HepG2 (cell line): Measurements from ENCODE around the gene RASSF4. TPM values are rescaled to one million over a fixed set of nuclear protein-coding genes. Genes with fewer than 3 reads are reported as not detected.

ENCODE experiments used
- ARNT ChIP-seq: fragments of 450-650 bp; IDR thresholded peaks from 2 replicates; pipeline ENCODE4 v1.6.1; 2017
- DPF2 ChIP-seq: sonication (generic); formaldehyde crosslinking; IDR thresholded peaks from 2 replicates; pipeline ENCODE4 v1.4.0; 2020; ENCODE audit warnings: mild to moderate bottlenecking, low read depth, missing genetic modification reagents, borderline replicate concordance
- FIP1L1 ChIP-seq: fragments of 200-400 bp; formaldehyde crosslinking; IDR thresholded peaks from 2 replicates; pipeline ENCODE4 v1.6.1; 2018; ENCODE audit warnings: low read depth, mild to moderate bottlenecking, low read length, moderate library complexity, borderline replicate concordance; ENCODE audit not compliant: insufficient read depth
- FOSL1 ChIP-seq: sonication (generic); formaldehyde crosslinking; IDR thresholded peaks from 2 replicates; pipeline ENCODE4 v1.9.0; 2021; ENCODE audit warnings: missing genetic modification reagents, borderline replicate concordance
- FOXJ3 ChIP-seq: sonication (generic); formaldehyde crosslinking; IDR thresholded peaks from 2 replicates; pipeline ENCODE4 v1.4.0; 2020; ENCODE audit warnings: missing genetic modification reagents, mild to moderate bottlenecking, borderline replicate concordance
- GATA4 ChIP-seq: sonication (generic); IDR thresholded peaks from 2 replicates; pipeline ENCODE4 v1.6.1; 2016; ENCODE audit warnings: antibody characterized with exemption, low read depth, borderline replicate concordance
- HES4 ChIP-seq: sonication (generic); formaldehyde crosslinking; IDR thresholded peaks from 2 replicates; pipeline ENCODE4 v1.9.0; 2021; ENCODE audit warnings: mild to moderate bottlenecking, missing genetic modification reagents, borderline replicate concordance
- JARID2 ChIP-seq: sonication (generic); formaldehyde crosslinking; IDR thresholded peaks from 2 replicates; pipeline ENCODE4 v1.8.1; 2023; ENCODE audit warnings: missing genetic modification reagents, inconsistent platforms; ENCODE audit not compliant: insufficient replicate concordance
- KLF13 ChIP-seq: sonication (generic); formaldehyde crosslinking; IDR thresholded peaks from 2 replicates; pipeline ENCODE4 v1.4.0; 2020; ENCODE audit warnings: mild to moderate bottlenecking, missing genetic modification reagents
- MAFF ChIP-seq: IDR thresholded peaks from 2 replicates; pipeline ENCODE4 v1.6.1; 2011; ENCODE audit warnings: low read depth, low read length, improper control_type of control experiment
- NCOA1 ChIP-seq: sonication (generic); formaldehyde crosslinking; IDR thresholded peaks from 2 replicates; pipeline ENCODE4 v1.9.0; 2021; ENCODE audit warnings: missing genetic modification reagents
- NR2F1 ChIP-seq, 2 experiments: fragments of 450-650 bp in 1 of 2; formaldehyde crosslinking in 1 of 2; IDR thresholded peaks; 2 replicates each; pipeline versions ENCODE4 v1.5.0 to v1.6.1; 2016 to 2020; ENCODE audit warnings: mild to moderate bottlenecking in 1 of 2, missing compliant biosample characterization in 1 of 2, missing genetic modification reagents in 1 of 2, moderate library complexity in 1 of 2
- PPARG ChIP-seq: conservative IDR thresholded peaks from 2 replicates; pipeline ENCODE4 v1.6.1; 2016; ENCODE audit warnings: missing biosample characterization, missing genetic modification reagents
- REL ChIP-seq: sonication (generic); formaldehyde crosslinking; conservative IDR thresholded peaks from 2 replicates; pipeline ENCODE4 v1.8.0; 2022; ENCODE audit warnings: mild to moderate bottlenecking, missing genetic modification reagents, moderate library complexity
- SIN3A ChIP-seq: IDR thresholded peaks from 2 replicates; pipeline ENCODE4 v1.6.1; 2011; ENCODE audit warnings: low read depth, mild to moderate bottlenecking, control low read depth, low read length, borderline replicate concordance
- SMAD9 ChIP-seq: sonication (generic); formaldehyde crosslinking; IDR thresholded peaks from 2 replicates; pipeline ENCODE4 v1.5.1; 2020; ENCODE audit warnings: mild to moderate bottlenecking, missing genetic modification reagents
- SRSF1 ChIP-seq: fragments of 200-400 bp; formaldehyde crosslinking; optimal IDR thresholded peaks from 2 replicates; pipeline ENCODE3; 2017; ENCODE audit warnings: mild to moderate bottlenecking, low read depth, low read length, moderate library complexity
- ZBTB7A ChIP-seq: sonication (generic); formaldehyde crosslinking; IDR thresholded peaks from 2 replicates; pipeline ENCODE4 v1.8.0; 2022; ENCODE audit warnings: mild to moderate bottlenecking, missing genetic modification reagents
- ZFP62 ChIP-seq: sonication (generic); formaldehyde crosslinking; IDR thresholded peaks from 2 replicates; pipeline ENCODE4 v1.4.0; 2020; ENCODE audit warnings: missing genetic modification reagents
- ZFP90 ChIP-seq: sonication (generic); formaldehyde crosslinking; IDR thresholded peaks from 2 replicates; pipeline ENCODE4 v1.8.0; 2022; ENCODE audit warnings: missing genetic modification reagents, mild to moderate bottlenecking, inconsistent platforms, borderline replicate concordance
- ZKSCAN1 ChIP-seq: fragments of 150-350 bp; IDR thresholded peaks from 2 replicates; pipeline ENCODE4 v1.6.1; 2014; ENCODE audit warnings: low read length
- ZMYM2 ChIP-seq: sonication (generic); formaldehyde crosslinking; IDR thresholded peaks from 2 replicates; pipeline ENCODE4 v1.8.0; 2022; ENCODE audit warnings: mild to moderate bottlenecking, missing genetic modification reagents
- ZNF124 ChIP-seq: sonication (generic); formaldehyde crosslinking; IDR thresholded peaks from 2 replicates; pipeline ENCODE4 v1.4.0; 2020; ENCODE audit warnings: missing genetic modification reagents
- ZNF350 ChIP-seq: sonication (generic); formaldehyde crosslinking; IDR thresholded peaks from 2 replicates; pipeline ENCODE4 v1.4.0; 2020; ENCODE audit warnings: mild to moderate bottlenecking, low read depth, missing genetic modification reagents, borderline replicate concordance
- ZNF543 ChIP-seq: sonication (generic); formaldehyde crosslinking; IDR thresholded peaks from 2 replicates; pipeline ENCODE4 v1.4.0; 2020; ENCODE audit warnings: mild to moderate bottlenecking, missing genetic modification reagents
- ZSCAN30 ChIP-seq: sonication (generic); formaldehyde crosslinking; IDR thresholded peaks from 2 replicates; pipeline ENCODE4 v1.5.0; 2020; ENCODE audit warnings: mild to moderate bottlenecking, missing genetic modification reagents
- polyA plus RNA-seq, 8 experiments: library from polyadenylated mRNA; depleted of rRNA in 3 of 8; stranded (reverse) in 7 of 8; unstranded in 1 of 8; fragments of >200 nt; fragmentation: Illumina TruSeq in 4 of 8; extraction: Trizol in 4 of 8; gene quantifications; 2 replicates each; pipeline versions ENCODE4 v1.2.1 to v1.2.3, GENCODE V29; 2011 to 2016; ENCODE audit warnings: low read depth in 4 of 8, missing spikeins in 1 of 8, mixed read lengths in 1 of 8; ENCODE audit not compliant: insufficient read depth in 1 of 8
- total RNA-seq, 5 experiments: library from RNA; depleted of rRNA; stranded (reverse); fragments of >200 nt; fragmentation: Illumina TruSeq; extraction: Trizol; gene quantifications; 2 replicates each; pipeline ENCODE4 v1.2.3, GENCODE V29; 2016; ENCODE audit warnings: low read depth in 1 of 5
- TF ChIP-seq, protein P1 (sequence below): sonication (generic); formaldehyde crosslinking; IDR thresholded peaks from 2 replicates; pipeline ENCODE4 v1.4.0; 2020; ENCODE audit warnings: missing genetic modification reagents
- TF ChIP-seq, protein P2 (sequence below): sonication (generic); formaldehyde crosslinking; IDR thresholded peaks from 2 replicates; pipeline ENCODE4 v1.5.1; 2020; ENCODE audit warnings: mild to moderate bottlenecking, missing genetic modification reagents, borderline replicate concordance

The RASSF4 gene
- total and polyA plus RNA-seq, 2 of the 13 experiments (the other 11 are each of a cell fraction or from before 2014, with no cell fraction given) = 34.0 to 51.7 TPM

DNA sequence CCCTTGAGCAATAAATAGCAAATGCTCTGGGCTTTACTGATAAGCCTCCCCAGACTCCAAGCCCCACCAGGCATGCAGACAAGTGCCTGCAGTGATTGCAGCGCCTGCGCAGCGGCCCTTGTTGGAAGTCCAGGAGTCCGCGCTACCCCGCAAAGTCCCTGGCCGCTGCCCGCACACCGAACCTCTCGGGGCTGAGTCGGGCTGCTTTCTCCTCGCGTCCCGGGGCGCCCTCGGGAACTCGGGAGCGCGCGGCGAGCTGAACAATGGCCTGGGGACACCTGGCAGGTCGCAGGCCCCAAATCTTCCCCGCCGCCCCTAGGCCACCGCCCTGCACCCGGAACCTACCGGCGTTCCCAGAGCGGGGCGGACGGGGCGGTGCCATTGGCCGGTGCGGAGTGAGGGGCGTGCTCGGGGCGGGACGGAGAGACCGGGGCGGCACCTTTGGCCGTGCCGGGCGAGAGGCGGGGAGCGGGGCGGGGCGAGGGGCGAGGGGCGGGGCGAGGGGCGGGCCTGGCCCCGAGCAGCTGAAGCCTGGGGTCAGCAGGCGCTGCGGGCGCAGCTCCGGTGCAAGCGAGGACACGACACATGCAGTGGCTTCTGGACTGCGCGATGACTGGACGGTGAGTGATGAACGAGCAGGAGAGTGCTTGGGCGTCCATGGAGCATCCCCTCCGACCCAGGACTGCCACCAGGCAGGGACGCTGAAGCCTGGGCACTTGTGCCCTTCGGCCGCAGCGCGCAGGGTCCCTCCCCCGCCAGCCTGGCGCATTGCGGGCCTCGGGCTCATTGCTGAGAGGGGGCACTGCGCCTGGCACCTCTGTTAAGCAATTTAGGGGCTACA is at the start of gene RASSF4 (continued):
- TF ChIP-seq ZNF543 (peak; percentile 51; the same call in 1 of the 2 replicates), ZFP90 (CRISPR knock-in tag) (peak; percentile 44; the same call in 1 of the 2 replicates), NR2F1 (CRISPR knock-in tag; IDR thresholded peaks at IDR 0.05) (peak in 1 of 2 experiments; percentile 27; a peak in 1 of 4 replicates), ZNF124 (CRISPR knock-in tag) (peak; percentile 26; the same call in 1 of the 2 replicates), MAFF (no peak), FOXJ3 (CRISPR knock-in tag) (no peak; the same call in 1 of the 2 replicates), FOSL1 (CRISPR knock-in tag) (0 out of 2 replicates have a peak, but pooled peaks have one; percentile 26), SRSF1 (peak; percentile 38), ZFP62 (CRISPR knock-in tag) (no peak), PPARG (CRISPR knock-in tag) (no peak), SMAD9 (CRISPR knock-in tag) (no peak), FIP1L1 (no peak), SIN3A (peak; percentile 57; the same call in 1 of the 2 replicates), HES4 (CRISPR knock-in tag) (peak; percentile 42; the same call in 1 of the 2 replicates), GATA4 (peak; percentile 35; the same call in 1 of the 2 replicates), ARNT (no peak), NCOA1 (no peak), ZMYM2 (CRISPR knock-in tag) (no peak), DPF2 (CRISPR knock-in tag) (no peak), KLF13 (no peak; the same call in 1 of the 2 replicates), ZKSCAN1 (no peak), JARID2 (CRISPR knock-in tag) (no peak), REL (CRISPR knock-in tag) (0 out of 2 replicates have a peak, but pooled peaks have one; percentile 55), ZBTB7A (CRISPR knock-in tag) (no peak), ZNF350 (CRISPR knock-in tag) (peak; percentile 77; the same call in 1 of the 2 replicates), ZSCAN30 (CRISPR knock-in tag) (0 out of 2 replicates have a peak, but pooled peaks have one; percentile 37)
- TF ChIP-seq, protein P1, sequence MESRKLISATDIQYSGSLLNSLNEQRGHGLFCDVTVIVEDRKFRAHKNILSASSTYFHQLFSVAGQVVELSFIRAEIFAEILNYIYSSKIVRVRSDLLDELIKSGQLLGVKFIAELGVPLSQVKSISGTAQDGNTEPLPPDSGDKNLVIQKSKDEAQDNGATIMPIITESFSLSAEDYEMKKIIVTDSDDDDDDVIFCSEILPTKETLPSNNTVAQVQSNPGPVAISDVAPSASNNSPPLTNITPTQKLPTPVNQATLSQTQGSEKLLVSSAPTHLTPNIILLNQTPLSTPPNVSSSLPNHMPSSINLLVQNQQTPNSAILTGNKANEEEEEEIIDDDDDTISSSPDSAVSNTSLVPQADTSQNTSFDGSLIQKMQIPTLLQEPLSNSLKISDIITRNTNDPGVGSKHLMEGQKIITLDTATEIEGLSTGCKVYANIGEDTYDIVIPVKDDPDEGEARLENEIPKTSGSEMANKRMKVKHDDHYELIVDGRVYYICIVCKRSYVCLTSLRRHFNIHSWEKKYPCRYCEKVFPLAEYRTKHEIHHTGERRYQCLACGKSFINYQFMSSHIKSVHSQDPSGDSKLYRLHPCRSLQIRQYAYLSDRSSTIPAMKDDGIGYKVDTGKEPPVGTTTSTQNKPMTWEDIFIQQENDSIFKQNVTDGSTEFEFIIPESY (CRISPR knock-in tag) = no peak
- TF ChIP-seq, protein P2, sequence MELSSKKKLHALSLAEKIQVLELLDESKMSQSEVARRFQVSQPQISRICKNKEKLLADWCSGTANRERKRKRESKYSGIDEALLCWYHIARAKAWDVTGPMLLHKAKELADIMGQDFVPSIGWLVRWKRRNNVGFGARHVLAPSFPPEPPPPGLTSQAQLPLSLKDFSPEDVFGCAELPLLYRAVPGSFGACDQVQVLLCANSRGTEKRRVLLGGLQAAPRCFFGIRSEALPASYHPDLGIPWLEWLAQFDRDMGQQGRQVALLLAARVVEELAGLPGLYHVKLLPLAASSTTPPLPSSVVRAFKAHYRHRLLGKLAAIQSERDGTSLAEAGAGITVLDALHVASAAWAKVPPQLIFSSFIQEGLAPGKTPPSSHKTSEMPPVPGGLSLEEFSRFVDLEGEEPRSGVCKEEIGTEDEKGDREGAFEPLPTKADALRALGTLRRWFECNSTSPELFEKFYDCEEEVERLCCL = no peak
